RWPE1 (cell line): ENCODE measurements around the gene SIRPB2.
A peak's percentile ranks its signal among the peaks of the same experiment; 100 is the strongest.

Experiments used
- CTCF ChIA-PET: fragments of 350-600 bp; sonication (Branson Sonifier 250); formaldehyde crosslinking; extraction: SDS; loops from one replicate; lab custom pipeline; 2021; lab: Yijun Ruan, JAX
- POLR2A ChIA-PET: fragments of 400-600 bp; formaldehyde crosslinking; extraction: SDS; loops from one replicate; lab custom pipeline; 2020; ENCODE audit warnings: antibody characterized with exemption; ENCODE audit not compliant: low non-redundant PET; lab: Yijun Ruan, JAX
- DNase-seq: peaks from one replicate; pipeline ENCODE4 v3.0.0; 2012; ENCODE audit warnings: low spot score
- H3K27ac ChIP-seq: fragments of 450-650 bp; 2 replicates; pipeline ENCODE4 v1.5.1; 2017
- TF ChIP-seq, protein P1 (sequence below): fragments of 450-650 bp; conservative IDR thresholded peaks from 2 replicates; pipeline ENCODE4 v1.5.1; 2017; ENCODE audit warnings: low read depth, mild to moderate bottlenecking

SIRPB2 gene

DNA sequence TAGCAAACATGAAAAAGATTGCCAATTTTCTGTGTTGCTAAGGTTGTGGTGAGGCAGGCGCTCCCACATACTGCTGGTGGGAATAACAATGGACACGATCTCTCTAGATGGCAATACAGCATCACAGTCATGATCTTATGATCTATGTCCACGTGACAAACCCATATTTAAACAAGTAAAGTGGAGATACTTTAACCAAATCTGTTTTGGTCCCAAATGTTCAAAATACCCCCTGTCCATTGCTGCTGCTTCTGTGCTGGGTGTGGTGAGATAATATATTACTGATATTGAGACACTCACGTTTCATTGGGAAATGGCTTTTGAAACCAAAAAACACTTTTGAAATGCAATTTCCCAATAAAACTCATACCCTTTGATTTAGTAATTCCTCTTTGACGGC lies 43.3 kb upstream of the SIRPB2 start:
- H3K27ac ChIP-seq = no peak overlapping the region
- DNase-seq = no peak
- ChIA-PET POLR2A (no interaction called here), CTCF (interaction anchor here (0.6 to 0.7 kb wide), 2 partner anchors 11 to 31 kb away, joined by 3 to 4 read pairs; no protein-coding TSS in a partner anchor)
- TF ChIP-seq, protein P1, sequence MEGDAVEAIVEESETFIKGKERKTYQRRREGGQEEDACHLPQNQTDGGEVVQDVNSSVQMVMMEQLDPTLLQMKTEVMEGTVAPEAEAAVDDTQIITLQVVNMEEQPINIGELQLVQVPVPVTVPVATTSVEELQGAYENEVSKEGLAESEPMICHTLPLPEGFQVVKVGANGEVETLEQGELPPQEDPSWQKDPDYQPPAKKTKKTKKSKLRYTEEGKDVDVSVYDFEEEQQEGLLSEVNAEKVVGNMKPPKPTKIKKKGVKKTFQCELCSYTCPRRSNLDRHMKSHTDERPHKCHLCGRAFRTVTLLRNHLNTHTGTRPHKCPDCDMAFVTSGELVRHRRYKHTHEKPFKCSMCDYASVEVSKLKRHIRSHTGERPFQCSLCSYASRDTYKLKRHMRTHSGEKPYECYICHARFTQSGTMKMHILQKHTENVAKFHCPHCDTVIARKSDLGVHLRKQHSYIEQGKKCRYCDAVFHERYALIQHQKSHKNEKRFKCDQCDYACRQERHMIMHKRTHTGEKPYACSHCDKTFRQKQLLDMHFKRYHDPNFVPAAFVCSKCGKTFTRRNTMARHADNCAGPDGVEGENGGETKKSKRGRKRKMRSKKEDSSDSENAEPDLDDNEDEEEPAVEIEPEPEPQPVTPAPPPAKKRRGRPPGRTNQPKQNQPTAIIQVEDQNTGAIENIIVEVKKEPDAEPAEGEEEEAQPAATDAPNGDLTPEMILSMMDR = no peak

DNA sequence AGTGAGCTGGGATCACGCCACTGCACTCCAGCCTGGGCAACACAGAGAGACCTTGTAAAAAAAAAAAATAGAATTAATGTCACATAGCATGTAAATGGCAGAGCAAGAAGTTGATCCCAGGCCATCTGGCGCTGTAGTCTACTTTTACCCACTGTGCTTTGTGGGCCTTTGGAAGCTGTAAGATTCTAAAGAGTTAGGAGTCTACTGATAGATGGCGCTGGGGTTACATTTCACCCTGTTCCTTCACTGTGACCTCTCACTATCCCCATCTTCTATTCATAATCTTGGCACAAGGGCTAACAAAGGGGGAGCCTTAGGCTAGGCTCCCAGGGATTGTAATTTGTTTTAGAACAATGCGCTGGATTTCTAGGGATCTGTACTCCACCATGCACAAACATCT lies 41.8 kb upstream of the SIRPB2 start:
- H3K27ac ChIP-seq = no peak overlapping the region
- CTCF ChIA-PET = interaction anchor here (0.7 kb wide), 1 partner anchor 145 kb away, joined by 3 read pairs; no protein-coding TSS in a partner anchor
- POLR2A ChIA-PET = no interaction called here
- TF ChIP-seq, protein P1 = no peak
- DNase-seq = no peak

DNA sequence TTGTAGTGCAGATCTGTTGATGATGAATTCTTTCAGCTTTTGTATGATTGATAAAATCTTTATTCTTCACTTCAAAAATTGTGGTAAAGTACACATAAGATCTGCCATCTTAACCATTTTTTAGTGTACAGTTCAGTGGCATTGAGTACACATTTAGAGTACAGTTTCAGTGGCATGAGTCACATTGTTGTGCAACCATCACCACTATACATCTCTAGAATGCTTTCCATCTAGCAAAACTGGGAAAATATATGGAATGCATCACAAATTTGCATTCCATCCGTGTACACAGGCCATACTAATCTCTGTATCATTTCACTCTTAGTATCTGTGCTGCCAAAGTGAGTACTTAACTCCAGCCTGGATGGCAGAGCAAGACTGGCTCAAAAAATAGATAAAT lies 37.6 kb upstream of the SIRPB2 start:
- H3K27ac ChIP-seq = no peak overlapping the region
- peak; percentile 17 for DNase-seq
- CTCF ChIA-PET = interaction anchor here (0.7 kb wide), 1 partner anchor 203 kb away, joined by 3 read pairs; no protein-coding TSS in a partner anchor
- TF ChIP-seq, protein P1 = no peak
- POLR2A ChIA-PET = no interaction called here

DNA sequence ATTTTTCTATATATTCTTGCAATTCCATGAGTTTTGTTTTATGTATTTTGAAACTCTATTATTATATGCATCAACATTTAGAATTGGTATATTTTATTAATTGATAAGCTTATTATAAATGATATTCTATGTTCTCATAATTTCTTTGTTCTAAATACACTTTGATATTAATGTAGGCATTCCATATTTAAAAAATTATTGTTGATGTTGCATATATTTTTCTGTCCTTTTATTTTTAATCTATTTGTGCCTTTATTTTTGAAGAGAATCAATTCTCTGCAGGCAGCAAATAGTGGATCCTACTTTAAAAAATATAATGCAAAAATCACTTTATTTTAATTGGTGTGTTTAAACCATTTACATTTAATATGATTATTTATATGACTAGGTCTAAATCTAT lies 36.7 kb upstream of the SIRPB2 start:
- CTCF ChIA-PET = interaction anchor here (0.6 kb wide), 1 partner anchor 323 kb away, joined by 3 read pairs; no protein-coding TSS in a partner anchor
- TF ChIP-seq, protein P1 = no peak
- DNase-seq = no peak
- POLR2A ChIA-PET = no interaction called here
- H3K27ac ChIP-seq = no peak overlapping the region

DNA sequence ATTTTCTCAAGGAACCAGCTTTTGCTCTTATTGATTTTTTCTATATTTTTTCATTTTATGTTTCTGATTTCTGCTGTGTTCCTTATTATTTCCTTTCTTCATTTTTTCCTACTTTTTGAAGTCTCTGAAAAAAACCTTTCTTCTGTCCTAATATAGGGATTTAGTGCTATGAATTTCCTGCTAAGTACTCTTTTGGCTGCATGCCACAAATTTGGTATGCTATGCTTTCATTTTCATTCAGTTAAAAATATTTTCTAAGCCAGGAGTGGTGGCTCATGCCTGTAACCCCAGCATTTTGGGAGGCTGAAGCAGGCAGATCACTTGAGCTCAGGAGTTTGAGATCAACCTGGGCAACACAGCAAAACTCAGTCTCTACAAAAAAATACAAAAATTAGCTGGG lies 35.7 kb upstream of the SIRPB2 start:
- ChIA-PET POLR2A (no interaction called here), CTCF (no interaction called here)
- no peak for DNase-seq
- no peak overlapping the region for H3K27ac ChIP-seq
- TF ChIP-seq, protein P1 = no peak

DNA sequence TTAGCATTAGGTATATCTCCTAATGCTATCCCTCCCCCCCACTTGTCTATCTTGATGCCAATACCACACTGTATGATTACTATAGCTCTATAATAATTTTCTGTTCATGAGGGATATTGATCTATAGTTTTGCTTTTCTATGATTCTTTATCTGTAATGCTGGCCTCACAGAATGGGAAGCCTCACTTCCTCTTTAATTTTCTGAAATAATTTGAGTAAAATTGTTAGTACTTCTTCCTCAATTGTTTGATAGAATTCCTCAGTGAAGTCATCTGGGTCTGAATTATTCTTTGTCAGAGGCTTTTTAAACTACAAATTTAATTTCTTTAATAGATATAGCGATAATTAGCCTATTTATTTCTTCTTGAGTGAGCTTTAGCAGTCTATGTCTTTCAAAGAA lies 35.1 kb upstream of the SIRPB2 start:
- TF ChIP-seq, protein P1 = no peak
- ChIA-PET CTCF (no interaction called here), POLR2A (no interaction called here)
- H3K27ac ChIP-seq = no peak overlapping the region
- DNase-seq = no peak
